NCI-H82 treated with DMSO at 0.1 percent for 48 hours (cell line): ENCODE results near the gene NMS.
"Not testable (repeated sequence)": the region's sequence is repeated elsewhere in the genome, so short reads cannot be mapped to it uniquely, and the experiment has no call there.

Source experiments
- DNase-seq: peaks from one replicate; lab custom pipeline; 2025; ENCODE audit not compliant: unreplicated experiment; lab: John Stamatoyannopoulos, UW

Gene NMS

GRCh38 chr2:100470182-100470581, at the start of gene NMS:
Gene NMS, plus strand, starts transcription at chr2:100470482. Its CDS starts 7 bp downstream, at chr2:100470489.
- no peak for DNase-seq

DNA sequence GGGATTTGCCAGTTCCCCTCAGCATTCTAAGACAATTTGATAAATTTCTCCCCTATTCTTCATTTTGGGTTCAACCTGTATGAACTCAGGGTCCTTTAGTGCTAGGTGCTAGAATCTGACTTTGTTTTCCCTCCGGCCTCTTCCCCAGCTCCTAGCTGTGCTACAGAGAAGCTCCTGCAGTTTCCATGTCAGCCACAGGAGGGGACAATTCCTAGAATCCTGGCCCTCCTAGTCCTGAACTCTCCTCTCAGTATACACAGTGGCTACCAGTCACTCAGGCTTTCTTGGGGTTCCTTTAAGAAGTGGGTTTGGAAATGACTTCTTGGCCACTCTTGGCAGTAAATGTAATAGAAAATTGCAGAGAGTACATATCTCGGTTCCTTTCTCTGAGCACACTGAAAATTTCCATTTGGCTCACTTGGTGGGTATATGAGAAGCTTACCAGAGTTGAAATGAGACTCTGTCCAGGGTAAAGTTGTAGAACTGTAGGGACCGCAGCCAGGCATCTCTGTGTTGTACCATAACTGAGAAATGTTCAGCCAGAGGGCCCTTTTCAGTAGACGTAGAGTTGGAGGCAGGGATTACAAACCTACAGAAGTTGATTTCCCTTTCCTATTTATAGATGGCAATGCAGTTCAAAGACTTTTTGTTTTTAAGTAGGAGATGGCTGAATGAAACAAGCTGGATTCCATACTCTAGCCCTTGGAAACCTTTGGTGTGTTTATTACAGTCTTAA, 47.8 kb upstream of the NMS start:
- peak; percentile 1 for DNase-seq

DNA sequence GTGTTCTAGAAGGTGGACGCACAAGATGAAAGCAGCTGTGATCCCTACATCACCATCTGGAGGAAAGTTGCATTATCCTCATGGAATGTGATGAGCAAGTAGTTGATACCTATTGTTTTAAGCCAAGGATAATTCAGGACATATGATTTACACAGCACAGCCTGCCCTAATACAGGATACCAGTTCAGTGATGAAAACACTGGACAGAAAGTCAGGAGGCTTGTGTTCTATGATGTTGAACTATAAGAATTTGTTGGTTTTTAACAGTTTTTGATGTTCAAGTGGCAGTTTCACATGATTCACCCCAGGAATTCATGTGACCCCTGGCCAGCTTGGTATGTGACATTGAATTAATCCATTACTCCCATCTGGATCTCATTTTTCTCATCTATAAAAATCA, 46.7 kb upstream of the NMS start:
- DNase-seq: no peak

DNA sequence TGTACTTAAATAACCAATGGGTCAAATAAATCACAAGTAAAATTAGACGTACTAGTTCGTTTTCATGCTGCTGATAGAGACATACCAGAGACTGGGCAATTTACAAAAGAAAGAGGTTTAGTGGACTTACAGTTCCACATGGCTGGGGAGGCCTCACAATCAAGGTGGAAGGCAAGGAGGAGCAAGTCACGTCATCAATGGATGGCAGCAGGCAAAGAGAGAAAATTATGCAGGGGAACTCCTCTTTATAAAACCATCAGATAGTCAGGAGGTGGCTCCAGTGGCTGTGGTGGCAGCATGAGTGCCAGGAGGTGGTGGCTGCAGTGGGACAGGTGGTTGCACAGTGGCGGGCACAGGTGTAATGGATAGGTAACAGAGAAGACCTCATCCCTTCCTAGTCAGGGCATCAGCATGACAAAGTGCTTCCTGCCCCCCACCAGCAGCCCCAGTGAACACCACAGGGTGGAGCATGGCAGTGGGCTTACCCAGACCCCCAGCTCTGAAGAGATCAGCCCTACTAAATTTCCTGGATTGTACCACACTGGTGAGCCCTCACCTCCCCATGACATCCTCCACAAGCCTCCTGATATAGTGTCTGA, 45.9 kb upstream of the NMS start:
- DNase-seq: no peak

- no peak for DNase-seq
These were observed 45.2 kb upstream of the NMS start for GRCh38 chr2:100425107-100425506.

GRCh38 chr2:100425573-100426383, 44.5 kb upstream of the NMS start:
- no peak for DNase-seq

DNA sequence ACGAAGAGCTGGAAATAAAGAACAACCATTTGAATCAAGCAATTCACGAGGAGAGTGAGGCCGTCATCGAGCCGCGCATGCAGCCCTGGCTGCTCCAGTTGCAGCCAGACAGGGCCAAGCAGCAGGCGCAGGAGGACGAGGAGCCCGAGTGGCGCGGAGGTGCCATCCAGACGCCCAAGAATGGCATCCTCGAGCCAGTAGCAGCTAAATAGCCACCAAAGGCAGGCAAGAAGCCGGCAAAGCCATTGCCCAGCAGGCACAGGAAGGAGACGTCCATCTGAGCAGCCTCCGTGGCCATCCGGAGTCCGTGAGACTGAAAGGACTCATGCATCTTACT, 43.9 kb upstream of the NMS start:
- DNase-seq: no peak

DNA sequence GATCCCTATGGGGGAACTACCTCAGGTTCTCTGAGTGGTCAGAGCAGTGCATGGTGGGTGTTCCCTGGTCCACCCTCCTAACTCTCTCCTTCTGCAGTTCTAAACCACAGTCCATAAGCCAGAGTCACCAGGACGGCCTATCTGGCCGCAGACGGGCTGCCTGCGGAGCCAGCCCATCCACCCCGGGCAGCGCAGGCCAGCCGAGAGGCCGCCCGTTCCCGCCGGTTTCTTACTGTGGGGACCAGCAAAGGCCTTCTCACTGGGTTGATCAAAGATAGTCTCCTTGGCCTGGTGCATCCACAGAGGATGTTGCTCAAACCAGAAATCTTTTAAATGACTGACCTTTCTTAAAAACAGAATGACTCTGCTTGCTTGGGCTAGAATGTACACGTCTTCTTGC, 43.2 kb upstream of the NMS start:
- DNase-seq: no peak

GRCh38 chr2:100427627-100428258, 42.5 kb upstream of the NMS start:
- no peak for DNase-seq

DNA sequence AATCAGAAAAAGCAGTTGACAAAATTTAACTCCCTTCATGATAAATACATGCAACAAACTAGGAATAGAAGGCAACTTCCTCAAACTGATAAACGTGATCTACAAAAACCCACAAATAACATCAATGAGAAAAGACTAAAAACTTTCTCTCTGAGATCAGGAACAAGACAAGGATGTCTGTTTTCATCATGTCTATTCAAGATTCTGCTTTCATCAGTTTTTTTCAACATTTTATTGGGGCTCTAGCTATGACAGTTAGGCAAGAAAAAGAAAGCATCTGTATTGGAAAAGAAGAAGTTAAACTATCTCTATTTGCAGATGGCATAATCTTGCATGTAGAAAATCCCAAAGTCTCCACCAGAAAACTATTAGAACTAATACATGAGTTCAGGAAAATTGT, 40.6 kb upstream of the NMS start:
- no peak for DNase-seq

DNA sequence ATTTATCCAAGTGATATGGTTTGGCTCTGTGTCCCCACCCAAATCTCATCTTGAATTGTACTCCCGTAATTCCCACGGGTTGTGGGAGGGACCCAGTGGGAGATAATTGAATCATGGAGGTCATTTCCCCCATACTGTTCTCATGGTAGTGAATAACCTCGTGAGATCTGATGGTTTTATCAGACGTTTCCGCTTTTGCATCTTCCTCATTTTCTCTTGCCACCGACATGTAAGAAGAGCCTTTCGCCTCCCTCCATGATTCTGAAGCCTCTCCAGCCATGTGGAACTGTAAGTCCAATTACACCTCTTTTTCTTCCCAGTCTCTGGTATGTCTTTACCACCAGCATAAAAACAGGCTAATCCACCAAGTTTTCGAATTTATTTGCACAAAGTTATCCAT, 32.5 kb upstream of the NMS start:
- no peak for DNase-seq

- no peak for DNase-seq
These were observed 23.6 kb upstream of the NMS start for GRCh38 chr2:100446696-100447095.

DNA sequence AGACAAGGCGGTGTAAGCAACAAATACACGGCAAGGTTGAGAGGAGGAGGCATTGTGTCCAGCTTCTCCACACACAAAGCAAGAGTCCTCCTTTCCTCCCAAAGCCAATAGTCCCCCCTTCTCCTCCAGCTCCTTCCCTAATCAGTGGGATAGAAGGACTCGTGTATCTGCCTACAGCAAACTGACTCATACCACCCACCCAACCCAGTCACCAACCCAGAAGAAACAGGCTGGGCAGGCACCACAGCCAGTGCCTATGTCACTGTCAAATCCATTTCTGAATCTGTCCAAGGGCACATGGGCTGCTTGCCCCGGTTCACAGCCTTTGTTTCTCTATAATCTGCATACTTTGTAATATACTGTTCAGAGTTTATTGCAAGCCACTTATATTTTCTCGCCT, 19.2 kb upstream of the NMS start:
- DNase-seq: no peak

GRCh38 chr2:100451734-100452133, 18.5 kb upstream of the NMS start:
- DNase-seq: no peak

- DNase-seq: no peak
These were observed 16.4 kb upstream of the NMS start for GRCh38 chr2:100453853-100454252.

- not testable (repeated sequence) for DNase-seq
These were observed 13.9 kb upstream of the NMS start for GRCh38 chr2:100456357-100456756.

DNA sequence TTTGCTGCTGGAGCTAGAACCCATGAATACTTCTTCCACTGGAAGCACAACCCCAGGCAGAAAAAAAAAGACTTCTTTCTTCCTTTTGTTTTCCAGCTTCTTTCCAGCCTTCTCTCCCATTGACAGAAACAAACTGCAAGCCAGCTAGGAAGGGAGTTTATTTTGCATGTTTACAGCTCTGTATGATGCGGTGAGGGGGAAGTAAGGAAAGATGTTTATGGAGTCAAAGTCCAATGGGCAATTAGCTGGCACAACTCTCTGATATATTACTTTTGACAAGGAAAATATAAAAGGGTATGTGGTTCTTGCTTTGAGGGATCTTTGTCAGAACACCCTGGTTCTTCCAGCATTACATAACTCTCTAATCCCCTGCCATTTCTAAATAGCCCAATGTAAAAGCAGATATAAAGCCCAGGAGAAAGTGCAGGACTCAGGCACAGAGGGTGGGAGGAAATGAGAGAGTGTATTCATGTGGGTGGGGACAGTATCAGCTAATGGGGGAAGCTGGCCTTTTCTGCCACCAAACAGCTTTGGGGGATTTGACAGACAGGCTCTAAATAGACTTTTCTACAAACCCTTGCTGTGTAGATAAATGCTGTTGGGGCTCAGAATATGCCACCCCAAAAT, 9.3 kb upstream of the NMS start:
- DNase-seq: no peak

GRCh38 chr2:100470898-100471514, 724 bp downstream of the NMS start:
- DNase-seq: no peak

GRCh38 chr2:100476606-100477005, 6.3 kb downstream of the NMS start:
- no peak for DNase-seq

DNA sequence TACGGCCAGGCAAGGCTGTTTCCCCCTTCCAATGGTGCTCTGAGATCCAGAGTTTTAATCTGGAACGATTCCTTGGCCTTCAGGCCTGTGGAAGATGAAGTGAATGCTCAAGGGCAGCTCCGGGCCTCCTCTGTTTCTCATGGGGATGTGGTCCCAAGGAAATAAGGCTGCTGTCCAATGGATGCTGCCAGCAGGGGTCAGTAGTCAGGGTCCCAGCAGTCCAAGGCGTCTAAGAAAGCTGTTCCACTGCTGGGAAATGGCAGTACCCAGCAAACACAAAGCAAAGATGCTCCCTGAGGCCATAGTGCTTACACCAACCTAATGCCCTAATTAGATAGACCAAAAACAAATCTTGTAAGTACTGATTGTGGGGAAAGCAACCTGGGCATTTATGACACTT, 12.5 kb downstream of the NMS start:
- DNase-seq: no peak

DNA sequence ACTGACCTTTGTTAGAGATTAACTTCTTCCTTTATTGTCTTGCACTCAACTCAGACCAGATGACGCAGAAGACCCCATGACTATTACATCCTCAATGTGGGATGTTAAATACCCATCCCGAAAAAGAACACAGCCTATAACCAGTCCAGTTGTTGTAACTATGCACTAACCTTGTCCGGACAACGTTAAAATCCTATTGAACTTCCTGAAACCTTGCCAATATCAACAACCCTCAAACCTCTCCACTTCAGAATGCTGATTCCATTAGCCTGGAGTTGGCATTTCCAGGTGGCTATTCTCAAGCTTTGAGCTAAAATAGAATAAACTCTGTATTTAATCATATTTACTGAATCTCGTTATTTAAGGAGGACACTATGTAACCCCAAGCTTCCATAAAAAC, 13.6 kb downstream of the NMS start:
- DNase-seq: no peak
